PFSK-1 (cell line): Measurements from ENCODE around the gene FGD3.
A peak's percentile ranks its signal among the peaks of the same experiment; 100 is the strongest.

Experiments
- POLR2AphosphoS5 ChIP-seq: IDR thresholded peaks from 2 replicates; pipeline ENCODE4 v1.6.1; 2012; ENCODE audit warnings: low read depth, mild to moderate bottlenecking, control low read depth, low read length, moderate library complexity
- REST ChIP-seq, 2 experiments: IDR thresholded peaks; 2 replicates each; pipeline versions ENCODE4 v1.6.1 to v1.8.0; 2011 to 2012; ENCODE audit warnings: low read depth in 2 of 2, low read length in 2 of 2, control low read depth in 1 of 2, inconsistent platforms in 1 of 2, mild to moderate bottlenecking in 1 of 2, moderate library complexity in 1 of 2; ENCODE audit not compliant: insufficient read depth in 1 of 2
- SIN3A ChIP-seq: IDR thresholded peaks from 2 replicates; pipeline ENCODE4 v1.6.1; 2012; ENCODE audit warnings: mild to moderate bottlenecking, low read length, moderate library complexity, borderline replicate concordance; ENCODE audit not compliant: insufficient read depth
- TAF1 ChIP-seq: IDR thresholded peaks from 2 replicates; pipeline ENCODE4 v1.6.1; 2012; ENCODE audit warnings: low read length, control low read depth, borderline replicate concordance; ENCODE audit not compliant: insufficient read depth

GRCh38 chr9:93020771-93021670, 73.7 kb downstream of the FGD3 start:
- TF ChIP-seq POLR2AphosphoS5 (no peak), REST (IDR thresholded peaks at IDR 0.05; ENCODE audit: insufficient read depth in 1 of 2, low read depth in 2 of 2, low read length in 2 of 2) (no peak), SIN3A (0 out of 2 replicates have a peak, but pooled peaks have one; percentile 25), TAF1 (no peak)
